GM21381 (cell line): ENCODE data around the gene MACROD2.
A peak's percentile ranks its signal among the peaks of the same experiment; 100 is the strongest.

ENCODE experiments used
- ATAC-seq: cut with Tn5 transposase; IDR thresholded peaks from one replicate; pipeline ENCODE4 v1.9.1; 2021; ENCODE audit warnings: mild to moderate bottlenecking, moderate library complexity; ENCODE audit not compliant: unreplicated experiment

The MACROD2 gene

DNA sequence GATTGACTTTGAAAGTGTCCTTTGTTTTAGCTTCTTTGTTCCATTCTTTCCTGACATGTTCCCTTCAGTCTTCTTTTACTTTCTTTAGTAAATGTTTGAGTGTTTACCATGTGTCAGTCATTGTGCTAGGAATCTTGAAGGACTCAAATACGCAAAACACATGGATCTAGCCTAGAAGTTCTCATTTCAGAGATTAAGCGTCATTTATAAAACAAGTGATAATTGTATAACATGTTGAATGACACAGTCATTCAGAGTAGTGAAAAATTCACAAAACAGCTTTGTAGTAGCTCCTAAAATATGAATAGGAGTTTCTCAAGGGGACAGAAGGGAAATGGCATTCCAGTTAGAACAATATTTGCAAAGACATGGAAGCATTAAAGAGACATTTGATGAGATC, 66.9 kb downstream of the MACROD2 start:
- no peak for ATAC-seq

DNA sequence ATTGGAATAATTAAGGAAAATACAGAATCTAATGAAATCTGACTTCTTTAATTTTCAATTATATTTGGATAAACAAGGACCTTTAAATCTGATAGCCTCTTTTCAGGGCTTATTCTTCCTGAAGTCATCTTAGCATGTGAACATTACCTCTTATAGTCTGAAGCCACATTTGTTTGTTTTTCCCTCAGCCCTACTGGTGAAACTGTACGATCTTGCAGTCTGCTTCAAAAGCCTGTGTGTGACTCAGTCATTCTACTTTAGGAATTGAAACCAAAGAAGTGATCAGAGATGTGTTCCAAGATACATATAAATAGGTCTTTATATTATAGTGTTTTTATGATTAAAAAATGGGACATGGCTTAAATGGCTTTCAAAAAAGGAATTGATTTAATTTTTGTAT, 67.5 kb downstream of the MACROD2 start:
- no peak for ATAC-seq

DNA sequence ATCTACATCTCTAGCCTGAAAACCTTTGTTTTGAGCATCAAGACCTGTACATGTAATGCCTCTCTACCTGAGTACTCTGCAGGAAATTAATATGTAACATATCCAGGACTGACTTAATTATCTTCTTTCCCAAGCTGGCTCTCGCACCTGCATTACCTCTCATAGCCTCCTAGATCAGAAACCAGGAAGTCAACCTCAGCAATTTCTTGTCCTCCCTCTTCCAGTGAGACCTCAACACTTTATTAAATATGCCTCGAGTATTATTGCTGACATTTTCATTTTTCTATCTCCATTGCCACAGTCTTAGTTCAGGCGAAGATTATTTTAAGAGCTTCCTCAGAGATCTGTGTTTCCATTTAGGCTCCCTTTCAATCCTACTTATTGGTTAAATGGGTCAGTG, 69.0 kb downstream of the MACROD2 start:
- no peak for ATAC-seq

DNA sequence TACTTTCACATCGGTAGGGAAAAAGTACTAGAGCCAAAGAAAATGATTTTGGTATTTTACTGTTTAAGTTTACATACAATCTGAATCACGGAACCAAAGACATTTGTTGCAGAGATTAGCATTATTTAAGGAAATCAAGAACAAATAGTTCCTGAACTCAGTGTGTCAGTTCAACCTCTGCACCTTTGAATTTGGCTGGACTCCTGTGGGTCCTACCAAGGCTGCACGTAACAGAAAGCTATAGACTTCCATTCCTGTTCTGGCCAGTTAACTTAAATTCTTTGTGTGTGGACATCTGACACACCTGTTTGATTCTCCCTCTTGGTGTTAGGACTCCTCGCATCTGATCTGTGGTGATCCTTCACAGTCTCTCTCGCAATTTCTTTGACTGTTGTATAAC, 69.6 kb downstream of the MACROD2 start:
- no peak for ATAC-seq

DNA sequence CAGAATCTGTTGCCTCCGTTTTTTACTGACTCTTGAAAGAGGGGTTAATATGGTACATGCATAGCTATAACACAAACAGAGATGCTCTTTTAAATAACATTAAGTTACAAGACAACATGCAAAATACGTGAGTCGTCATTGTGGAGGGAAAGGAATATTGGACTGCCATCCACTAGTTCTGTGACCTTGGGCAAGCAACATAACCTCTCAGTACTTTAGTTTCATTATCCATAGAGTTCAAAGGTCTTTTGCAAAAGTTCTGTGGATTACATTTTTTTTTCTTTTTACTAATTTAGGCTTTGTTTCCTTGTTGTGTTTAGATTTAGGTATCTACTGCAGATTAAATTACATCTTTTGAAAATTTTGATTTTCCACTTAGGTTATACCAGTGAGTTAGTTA, 70.5 kb downstream of the MACROD2 start:
- no peak for ATAC-seq

DNA sequence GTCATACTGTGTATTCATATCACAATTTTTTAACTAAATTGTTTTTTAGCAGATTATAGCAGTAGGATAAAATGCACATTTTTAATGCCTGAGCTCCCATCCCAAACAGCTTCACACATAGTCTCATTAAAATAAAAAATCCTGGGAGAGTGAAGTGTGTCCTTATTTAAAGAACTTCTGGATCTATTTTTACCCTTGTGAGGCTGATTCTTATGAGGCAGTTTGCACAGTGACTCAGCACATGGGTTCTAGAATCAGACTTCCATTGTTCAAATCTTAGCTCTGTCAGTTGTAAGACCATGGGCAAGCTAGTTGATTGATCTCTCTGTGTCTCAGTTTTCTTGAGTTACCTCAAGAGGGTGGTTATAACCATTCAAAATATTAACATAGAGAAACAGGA, 72.3 kb downstream of the MACROD2 start:
- ATAC-seq: no peak

DNA sequence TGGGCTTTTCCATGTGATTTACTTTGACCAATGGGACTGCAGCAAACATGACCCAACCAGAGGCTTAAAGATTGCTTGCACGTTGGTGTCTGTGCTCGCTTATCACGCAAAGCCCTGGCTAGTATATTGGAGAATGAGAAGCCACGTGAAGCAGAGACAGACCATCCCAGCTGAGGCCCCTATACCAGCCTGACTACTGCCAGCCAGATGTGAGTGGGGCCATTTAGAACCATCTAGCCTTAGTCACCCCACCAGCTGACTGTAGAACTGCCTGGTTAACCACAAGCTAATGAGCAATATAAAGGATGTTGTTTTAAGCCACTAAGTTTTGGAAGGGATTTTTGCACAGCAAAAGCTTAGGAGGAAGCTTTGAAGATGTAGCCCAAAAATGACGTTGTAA, 74.5 kb downstream of the MACROD2 start:
- no peak for ATAC-seq

DNA sequence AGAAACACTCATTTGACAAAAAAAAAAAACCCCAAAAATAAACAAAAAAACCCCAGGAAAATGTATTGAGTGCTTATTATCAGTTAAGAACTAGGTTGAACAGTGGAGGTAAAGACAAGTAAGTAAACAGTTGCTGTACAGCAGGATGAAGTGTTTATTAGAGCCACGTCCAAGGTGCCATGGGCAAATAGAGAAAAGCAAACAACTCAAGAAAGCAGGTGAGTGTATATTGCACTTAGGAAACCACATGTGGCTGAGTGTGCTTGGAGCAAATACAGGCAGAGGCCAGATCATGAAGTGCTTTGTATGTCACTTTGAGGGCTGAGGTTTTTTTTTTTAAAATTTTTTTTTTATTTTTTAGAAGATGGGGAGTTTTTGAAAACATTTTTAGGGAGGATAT, 98.3 kb downstream of the MACROD2 start:
- no peak for ATAC-seq

DNA sequence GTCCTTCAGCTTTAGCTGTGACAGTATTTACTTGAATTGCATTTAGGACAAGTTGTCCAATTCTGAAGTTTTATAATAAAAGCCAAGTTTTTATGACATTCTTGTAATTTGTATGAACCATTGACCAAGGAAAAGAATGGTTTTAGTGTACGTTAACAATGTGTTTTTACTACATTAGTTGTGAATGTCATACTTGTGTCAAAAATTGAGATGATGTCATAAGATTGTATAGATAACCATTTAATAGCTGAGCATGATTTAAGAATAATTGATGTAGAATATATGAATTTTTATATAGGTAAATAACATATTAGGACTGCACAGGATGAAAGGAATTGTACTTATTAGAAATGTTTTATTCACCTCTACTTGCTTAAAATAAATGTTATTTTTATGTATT, 102.9 kb downstream of the MACROD2 start:
- no peak for ATAC-seq

DNA sequence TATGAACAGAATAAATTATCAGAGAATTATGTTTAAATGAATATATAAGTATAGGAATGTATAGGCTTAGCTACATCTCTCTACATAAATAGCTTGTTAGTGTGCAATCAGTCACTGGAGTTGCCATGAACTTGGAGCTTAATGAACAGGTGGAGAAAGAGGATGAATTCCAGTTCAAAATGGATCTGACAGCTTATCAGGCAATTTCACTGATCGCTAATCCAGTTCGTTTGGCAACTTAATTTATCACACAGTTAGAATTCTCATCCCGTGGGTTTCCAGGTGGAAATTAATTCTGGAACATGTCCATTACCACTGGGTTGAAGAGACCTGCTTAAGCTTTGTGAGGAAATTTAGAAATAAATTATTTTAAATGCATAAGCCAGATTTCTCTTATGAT, 118.1 kb downstream of the MACROD2 start:
- no peak for ATAC-seq

DNA sequence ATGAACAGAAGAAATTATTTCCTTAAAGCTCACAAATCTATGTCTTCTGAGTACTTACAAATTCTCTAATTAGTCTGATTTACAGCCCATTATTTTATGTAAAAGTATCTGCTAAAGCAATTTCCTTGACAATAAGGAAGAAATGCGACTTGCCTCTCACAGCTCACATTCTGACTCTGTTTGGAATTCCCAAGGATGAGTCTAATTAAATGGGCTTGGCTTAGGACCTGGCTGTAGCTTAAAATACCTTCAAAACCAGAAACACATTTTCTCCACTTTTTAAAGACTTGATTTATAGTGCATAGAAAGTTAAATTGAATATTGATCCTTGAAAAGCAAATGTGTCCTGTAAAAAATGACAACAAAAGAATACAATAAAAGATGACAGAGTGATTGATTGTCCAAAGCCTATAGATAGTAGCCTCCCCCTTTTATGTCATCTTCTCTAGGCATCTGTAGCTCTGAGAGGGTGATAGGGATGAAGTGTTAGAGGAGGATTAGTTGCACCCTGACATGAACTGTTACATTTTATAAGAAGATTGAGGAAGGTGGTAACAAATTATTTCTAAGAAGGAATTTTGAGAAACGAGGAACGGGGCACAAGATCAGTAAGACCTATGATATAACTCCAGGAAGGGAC, 118.9 kb downstream of the MACROD2 start:
- no peak for ATAC-seq

DNA sequence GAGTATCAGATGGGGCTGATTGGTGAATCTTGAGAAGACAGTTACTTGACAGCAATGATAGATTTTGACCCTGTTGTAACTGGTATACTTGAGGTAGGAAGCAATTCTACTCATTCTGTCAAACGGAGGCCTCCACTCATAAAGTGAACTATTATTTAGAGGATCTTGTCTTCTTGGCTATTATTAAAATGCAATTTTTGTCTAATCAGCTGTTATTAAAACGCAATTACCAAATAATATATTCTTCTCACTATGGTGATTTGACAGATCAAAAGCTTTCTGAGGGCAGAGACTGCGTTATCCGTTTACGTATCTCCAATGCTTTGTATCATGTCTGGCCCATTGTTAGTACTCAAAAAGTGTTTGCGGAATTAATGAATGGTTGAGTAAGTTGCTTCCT, 120.7 kb downstream of the MACROD2 start:
- ATAC-seq: no peak

DNA sequence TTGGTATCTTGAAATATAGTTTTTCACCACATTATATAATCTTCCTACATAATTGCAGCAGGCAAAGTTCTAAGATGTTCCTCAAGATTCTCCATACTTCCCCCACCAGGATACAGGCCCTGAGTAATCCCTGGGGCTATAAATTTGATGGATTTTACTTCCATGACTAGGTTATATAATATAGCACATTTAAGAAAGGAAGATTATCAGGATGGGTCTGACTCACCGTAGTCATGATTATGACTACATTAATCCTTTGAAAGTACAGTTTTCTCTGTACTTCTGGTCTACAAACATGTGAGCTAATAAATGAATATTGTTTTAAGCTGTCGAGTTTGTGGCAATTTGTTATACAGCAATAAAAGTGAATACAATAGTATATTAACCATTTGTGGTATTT, 122.5 kb downstream of the MACROD2 start:
- no peak for ATAC-seq

DNA sequence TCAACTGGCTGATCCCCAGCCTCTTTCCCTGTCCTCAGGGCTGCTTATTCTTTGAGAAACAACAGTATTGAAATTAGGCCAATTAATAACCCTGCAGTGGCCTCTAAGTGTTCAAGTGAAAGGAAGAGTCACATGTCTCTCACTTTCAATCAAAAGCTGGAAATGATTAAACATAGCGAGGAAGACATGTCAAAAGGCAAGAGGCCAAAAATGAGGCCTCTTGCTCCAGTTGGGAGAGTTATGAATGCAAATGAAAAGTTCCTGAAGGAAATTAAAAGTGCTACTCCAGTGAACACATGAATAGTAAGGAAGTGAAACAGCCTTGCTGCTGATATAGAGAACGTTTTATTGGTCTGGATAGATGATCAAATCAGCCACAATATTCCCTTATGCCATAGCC, 131.5 kb downstream of the MACROD2 start:
- no peak for ATAC-seq

DNA sequence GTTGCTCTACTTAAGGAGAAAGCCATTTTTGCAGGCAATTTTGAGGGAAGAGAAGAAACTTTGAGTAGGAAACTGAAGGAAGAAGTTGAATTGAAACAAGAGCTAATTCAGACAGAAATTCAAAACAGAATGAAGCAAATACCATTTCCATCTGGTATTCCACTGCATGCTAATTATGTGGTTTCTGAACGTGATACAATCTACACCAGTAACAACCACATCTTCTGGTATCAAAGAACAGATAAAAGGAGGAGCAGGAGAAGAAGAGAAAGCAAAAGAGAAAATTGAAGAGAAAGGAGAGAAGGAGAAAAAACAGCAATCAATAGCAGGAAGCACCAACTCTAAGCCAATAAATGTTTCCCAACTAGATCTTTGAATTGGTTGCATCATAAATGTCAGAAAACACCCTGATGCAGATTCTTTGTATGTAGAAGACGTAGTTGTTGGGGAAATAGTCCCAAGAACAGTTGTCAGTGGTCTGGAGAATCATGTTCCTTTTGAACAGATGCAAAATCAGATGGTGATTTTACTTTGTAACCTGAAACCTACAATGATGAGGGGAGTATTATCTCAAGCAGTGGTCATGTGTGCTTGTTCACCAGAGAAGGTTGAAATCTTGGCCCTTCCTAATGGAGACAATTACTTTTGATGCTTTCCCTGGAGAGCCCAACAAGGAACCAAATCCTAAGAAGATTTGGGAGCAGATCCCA, 132.4 kb downstream of the MACROD2 start:
- ATAC-seq: no peak

DNA sequence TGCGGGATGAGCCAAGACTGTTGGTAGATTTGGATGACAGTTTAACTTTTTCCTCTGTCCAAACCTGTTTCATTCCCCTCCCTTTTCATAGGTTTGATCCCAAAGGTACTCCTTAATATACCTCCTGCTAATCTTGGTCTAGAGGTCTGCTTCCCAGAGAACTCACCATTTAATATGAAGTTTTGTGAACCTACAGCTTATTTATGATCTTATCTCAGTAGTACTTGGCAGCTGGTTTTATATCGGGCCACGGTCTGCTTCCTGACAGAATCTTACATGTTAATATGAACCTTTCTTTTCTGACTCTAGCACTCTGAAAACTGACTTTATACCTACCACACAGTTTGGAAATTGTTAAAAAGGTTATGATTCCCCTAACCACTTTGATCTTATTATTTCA, 138.7 kb downstream of the MACROD2 start:
- ATAC-seq: no peak

DNA sequence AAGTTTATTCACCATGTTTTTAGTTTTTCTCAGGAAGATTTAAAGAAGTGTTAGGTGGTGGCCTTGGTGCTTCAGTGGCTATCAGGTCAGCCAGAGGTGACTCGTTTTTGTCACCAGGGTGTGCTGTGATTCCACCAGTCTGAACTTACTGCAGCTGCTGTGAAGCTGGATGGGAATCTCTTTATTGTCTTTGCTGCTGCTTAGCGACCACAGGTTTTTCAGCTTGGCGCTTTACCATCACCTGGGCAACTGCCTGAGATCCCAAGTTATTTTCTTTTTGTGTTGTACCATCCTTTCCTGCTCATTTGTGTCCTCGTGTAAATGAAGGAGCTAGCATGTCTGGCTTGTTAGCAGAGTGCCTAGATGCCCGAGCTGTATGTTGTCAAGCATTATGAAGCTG, 146.9 kb downstream of the MACROD2 start:
- ATAC-seq: peak; percentile 49

DNA sequence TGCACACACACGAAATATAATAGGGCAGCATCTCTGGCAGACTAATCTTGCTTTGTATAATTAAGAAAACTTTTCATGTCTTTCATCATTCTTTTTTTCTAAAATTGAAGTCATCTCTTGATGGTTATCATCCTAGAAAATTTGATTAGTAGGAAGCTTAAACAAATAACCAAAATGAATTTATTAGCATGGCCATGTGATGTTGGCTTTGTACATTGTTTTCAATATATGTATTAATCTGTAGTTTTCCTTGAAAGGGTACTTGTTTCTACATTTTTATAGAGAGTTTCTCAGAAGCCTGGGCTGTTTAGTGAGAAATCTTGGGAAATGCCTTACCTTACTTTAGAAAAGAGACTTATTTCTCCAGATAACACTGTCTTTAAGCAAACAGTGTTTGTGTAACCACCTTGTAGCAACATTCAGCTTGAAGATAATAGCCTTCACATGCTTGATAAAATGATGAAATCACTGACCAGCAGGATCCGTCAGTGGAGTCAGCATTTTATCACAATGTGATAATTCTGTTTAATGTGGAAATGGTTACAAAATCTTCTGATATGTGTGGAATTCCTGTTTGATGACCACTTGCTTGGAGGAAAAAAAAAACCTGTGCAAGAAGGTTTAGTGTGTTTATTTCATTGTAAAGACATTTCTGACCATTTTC, 147.8 kb downstream of the MACROD2 start:
- no peak for ATAC-seq

DNA sequence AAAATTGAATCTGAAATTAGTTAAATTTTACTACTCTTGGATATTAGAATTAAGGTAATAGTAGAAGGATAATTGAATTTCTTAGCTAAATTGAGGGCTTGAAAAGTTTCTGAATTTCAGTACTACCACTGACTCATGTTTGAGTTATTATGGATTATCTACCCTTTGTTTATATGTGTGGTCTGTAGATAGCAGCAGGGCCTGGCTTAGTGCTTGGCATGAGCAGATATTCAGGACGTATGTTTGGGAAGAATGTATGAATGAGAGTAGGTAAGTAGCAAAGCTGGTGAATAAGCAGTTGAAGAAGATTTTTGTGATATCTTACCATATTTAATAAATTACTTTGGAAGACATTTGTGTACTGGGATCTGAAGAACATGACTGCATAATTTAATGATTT, 152.7 kb downstream of the MACROD2 start:
- no peak for ATAC-seq

DNA sequence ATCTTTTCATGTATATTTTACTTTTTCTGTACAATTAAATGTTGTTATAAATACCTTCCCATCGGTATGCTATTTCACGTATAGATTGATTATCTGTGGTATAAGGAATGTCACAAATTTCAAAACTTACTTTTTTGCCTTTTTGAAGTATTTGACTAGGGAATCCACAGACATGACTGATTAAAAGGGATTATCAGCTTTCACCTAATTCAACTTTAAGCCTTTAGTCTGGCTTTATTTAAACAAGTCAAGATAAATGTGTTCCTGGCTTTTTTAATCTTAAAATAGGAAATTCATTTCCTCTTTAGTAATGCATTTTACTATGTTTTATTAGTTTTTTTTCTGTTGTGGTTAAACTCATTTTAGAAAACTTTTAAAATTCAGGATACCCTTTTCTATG, 160.0 kb downstream of the MACROD2 start:
- ATAC-seq: no peak

DNA sequence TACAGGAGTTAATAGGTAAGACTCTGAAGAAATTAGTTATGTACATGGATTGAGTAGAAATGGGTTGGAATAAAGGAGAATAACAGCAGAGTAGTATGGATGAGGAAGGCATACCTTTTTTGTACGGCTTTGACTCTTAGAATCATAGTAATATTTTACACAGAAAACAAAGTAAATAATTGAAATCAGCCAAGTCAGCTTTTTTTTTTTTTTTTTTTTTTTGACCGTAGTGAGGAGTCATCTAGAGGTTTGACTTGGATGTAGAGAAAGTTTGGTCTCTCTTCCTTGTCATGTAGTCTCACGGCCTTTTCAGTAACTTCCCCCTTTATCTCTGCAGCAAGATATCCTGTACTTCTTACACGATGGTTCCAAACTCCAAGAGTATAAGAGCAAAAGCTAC, 183.2 kb downstream of the MACROD2 start:
- no peak for ATAC-seq

DNA sequence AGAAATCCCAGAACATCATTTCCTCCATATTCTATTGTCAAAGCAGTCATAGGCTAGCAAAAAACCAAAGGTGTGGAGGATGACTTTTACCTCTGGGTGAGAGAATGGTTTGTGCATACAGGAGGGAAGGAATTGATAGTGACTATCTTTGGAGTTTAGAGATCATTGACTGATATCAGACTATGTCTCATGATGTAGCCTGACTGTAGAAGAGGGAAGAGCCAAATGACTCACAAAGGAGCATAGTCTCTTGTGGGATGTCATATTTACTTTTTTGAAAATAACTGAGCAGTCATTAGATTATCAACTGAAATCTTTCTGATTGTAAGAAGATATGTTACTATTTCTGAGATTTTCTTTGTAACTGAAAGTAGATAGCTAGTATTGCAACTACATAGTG, 183.6 kb downstream of the MACROD2 start:
- no peak for ATAC-seq
